Stimulated activated CD4-positive, alpha-beta T cell treated with anti-CD3 and anti-CD28 coated beads, Interleukin-2, amount 100 ng/mL, for 48 hours (primary cell): ENCODE measurements around the gene PIH1D1.
"Not testable (repeated sequence)": the region's sequence is repeated elsewhere in the genome, so short reads cannot be mapped to it uniquely, and the experiment has no call there.

Source experiments
- DNase-seq, 2 donors: peaks; one replicate each; pipeline ENCODE4 v3.0.0-alpha.2; 2020

The PIH1D1 gene

GRCh38 chr19:49453013-49453756 lies 1.6 kb upstream of the PIH1D1 start, which contains the start of gene ALDH16A1:
ALDH16A1 (plus strand) TSS chr19:49453225; CDS start chr19:49453332, 107 bp downstream.
- peak; percentile 94 to 97 for DNase-seq

DNA sequence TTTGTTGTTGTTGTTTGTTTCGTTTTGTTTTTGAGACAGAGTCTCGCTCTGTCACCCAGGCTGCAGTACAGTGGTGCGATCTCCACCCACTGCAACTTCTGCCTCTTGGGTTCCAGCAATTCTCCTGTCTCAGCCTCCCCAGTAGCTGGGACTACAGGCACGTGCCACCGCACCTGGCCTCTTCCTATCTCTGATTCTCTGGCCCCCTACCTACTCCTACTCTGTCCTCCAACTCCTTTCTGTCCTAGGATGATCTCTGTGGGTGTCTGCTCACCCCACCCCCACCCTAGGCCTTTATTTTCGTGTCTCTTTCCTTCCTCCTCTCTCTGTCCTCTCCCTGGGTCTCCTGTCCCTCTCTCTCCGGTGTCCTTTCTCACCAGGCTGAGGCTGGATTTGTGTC lies 1.2 kb downstream of the PIH1D1 start:
- no peak for DNase-seq

DNA sequence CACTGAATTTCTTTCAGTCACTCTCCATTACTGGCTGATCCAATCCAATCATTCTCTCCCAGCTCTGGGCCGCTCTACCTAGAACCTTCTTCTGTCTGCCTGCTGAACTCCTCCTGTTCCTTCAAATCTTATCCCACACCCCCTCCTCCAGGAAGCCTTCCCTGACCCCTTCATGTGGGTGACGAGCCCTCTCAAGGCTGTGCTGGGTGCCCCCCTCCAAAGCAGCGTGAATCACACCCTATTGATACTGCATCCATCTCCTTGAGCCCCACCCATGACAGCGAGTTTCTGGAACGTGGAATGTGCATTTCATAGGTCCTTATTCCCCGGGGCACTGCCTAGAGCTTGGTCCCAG lies 3.2 kb downstream of the PIH1D1 start:
- no peak for DNase-seq

DNA sequence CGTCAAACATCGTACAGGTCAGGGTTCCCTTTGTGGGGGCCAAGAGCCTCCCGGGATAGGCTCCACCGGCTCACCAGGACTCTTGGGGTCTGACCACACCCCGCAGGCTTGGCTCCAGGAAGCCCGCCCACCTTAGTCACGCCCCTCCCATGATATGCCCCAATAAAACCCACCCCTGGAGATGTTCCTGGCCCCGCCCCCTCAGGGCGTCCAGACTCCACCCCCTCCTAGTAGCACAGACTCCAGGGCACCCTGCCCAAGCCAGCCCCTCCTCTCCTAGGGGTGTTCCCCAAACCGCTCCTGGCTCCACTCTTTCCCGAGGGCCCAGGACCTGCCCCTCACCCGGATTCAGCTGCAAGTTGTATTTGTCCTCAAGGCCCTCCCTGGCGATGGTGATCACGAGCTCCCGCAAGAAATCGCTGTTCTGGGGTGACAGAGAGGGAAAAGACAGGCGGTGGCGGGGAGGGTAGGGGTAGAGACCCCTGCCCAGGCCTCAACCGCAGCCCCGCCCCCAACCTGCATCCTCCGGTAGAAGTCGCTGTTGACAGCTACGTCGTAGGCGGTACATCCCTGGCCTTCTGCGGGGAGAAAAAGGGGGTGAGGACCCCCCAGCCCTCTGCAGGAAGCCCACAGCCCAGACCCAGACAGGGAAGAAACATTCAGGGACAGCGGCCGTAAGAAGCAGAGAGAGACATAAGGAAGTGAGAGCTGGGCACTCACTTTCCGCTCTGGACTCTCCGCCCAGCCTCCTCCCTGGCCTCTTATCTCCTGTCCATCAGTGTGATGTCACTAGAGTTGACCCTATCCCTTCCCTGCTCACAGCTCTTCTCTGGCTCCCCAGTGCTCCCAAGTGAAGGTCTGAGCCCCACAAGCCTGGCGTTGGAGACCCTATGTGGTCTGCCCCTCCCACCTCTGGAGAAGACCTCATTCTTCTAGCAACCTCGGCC lies 3.9 kb downstream of the PIH1D1 start:
- DNase-seq: no peak

- DNase-seq: no peak
Observed at GRCh38 chr19:49445997-49446396, 5.6 kb downstream of the PIH1D1 start.

GRCh38 chr19:49444100-49444700 lies 7.4 kb downstream of the PIH1D1 start:
- not testable (repeated sequence) for DNase-seq

DNA sequence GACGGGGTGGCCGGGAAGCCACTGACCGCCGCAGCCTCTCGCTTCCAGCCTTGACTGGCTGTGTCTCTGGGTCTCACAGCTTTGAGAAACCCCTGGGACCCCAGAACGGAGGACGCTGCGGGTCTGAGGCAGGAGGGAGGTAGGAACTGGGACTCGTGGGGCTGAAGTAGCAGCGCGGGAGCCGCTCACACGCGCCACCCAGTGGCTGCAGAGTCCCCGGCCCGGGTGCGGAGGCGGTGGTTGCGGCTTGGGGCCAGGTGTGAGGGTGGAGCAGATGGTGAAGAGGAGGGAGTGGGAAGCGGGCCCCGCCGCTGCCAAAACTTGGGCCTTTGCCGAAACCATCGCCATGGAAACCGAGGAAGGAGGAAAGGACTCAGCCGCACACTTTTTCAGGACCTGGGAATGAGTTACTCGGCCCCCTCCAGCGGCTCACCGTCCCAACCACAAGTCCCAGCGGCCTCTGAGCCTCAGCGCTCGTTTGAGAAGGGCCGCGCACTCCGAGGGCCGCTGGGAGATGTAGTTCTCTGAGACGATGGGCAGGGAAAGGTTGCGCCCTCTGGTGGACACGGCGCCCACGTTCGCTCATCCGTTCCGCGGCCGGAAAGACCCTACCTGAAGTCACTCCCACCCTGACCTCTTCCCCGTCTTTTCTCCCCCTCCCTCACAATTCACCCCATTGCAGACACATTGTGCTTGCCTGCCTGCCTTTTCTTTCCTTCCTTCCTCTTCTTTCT lies 8.1 kb downstream of the PIH1D1 start:
- peak; percentile 92 to 94 for DNase-seq

DNA sequence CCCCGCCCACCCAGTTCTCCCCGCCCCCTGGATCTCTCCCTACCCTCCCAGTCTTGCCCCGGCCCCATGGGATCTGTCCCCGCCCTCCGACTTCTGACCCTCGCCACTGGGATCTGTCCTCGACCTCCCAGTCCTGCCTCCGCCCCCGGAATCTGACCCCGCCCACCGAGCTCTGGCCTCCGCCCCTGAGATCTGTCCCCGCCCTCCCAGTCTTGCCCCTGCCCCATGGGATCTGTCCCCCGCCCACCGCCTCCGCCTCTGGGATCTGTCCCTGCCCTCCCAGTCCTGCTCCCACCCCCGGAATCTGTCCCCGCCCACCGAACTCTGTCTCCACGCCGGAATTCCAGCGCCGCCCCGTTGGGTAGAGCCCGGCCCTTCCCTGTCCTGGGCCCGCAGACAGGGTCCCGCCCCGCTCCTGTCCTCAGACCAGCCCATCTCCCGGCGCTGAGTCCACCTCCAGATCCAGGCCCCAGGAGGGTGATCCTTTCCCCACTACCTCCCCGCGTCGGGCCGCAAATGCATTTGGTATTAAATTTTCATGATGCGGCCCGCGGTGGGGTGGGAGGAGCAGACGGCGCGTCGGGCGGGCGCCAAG lies 8.7 kb downstream of the PIH1D1 start:
- peak; percentile 61 to 64 for DNase-seq

GRCh38 chr19:49442354-49442753 lies 9.3 kb downstream of the PIH1D1 start:
- DNase-seq: no peak

- no peak for DNase-seq
Observed at GRCh38 chr19:49441960-49442350, 9.7 kb downstream of the PIH1D1 start.

DNA sequence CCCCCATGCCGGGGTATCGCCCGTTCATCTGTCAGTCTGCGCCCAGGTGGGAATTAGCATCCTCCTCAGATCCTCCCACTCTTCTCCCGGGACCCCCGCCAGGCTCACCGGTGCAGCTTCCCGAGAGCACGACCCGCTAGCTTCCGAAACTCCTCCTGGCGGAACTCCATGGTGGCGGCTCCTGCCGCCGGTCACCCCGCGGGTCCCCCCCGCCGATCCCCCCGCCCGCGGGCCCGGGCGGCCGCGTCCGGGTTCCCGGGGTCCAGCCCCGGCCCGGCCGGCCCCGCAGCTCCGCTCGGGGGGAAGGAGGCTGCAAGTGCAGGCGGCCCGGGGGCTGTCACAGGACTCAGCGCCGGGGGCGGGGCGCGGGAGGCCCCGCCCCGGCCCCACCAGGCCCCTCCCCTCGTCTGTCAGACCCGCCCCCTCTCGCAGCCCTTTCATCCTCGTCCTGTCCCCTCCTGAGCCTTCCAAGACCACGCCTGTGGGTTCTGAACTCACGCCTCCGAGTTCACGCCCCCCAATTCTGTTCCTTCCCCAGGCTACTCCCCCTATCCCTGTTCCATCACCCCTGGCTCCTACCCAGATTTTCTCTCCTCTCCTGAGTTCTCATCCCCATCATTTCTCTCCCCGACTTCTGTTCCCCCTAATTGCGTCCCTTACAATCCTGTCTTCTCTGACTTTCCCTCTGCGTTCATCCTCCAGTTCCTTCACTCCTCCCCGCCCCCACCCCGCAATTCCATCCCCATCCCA lies 10.2 kb downstream of the PIH1D1 start, which contains the start of gene SLC17A7:
Gene SLC17A7 (minus strand): TSS at position 318 of the 750 bp plus-strand sequence. CDS start 148 bp downstream, at position 170.
- peak in 1 of 2 donors; percentile 50 for DNase-seq

- no peak for DNase-seq
Observed at GRCh38 chr19:49440439-49441209, 11.0 kb downstream of the PIH1D1 start.

- no peak for DNase-seq
Observed at GRCh38 chr19:49439836-49440235, 11.8 kb downstream of the PIH1D1 start.

DNA sequence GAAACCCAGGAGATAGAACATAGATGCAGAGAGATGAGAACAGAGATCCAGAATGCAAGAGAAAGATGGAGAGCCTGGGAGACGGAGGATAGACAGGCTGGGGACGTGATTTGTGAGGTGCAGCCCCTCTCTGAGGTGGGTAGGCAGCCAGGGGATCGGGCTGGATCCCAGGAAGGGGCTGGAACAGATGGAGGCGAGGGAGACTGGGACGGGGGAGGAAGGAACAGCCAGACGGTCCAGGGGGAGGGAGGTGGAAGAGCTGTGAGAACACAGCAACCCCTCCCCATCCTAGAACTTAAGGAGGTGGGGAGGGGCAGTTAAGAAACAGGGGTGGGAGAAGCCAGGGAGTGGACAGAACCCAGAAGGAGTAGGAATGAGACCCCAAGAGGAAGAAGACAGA lies 13.4 kb downstream of the PIH1D1 start:
- no peak for DNase-seq

DNA sequence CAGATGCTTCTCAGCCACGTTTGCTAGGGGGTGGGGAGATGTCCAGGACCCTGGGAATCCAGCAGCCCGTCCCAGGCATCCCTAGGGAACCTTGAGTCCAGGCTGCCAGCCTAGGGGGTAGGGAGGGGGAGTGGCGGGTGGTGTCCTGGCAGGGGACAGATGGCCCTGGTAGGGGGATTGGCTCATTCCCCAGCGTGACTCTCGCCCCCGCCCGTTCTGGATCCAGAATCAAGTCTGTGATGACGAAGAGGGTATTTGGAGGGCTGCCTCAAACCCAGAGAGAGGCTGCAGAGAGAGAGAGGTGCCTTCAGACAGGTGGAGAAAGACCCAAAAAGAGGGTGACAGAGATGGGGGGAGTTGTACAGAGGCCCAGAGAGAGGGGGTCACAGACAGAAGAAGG lies 14.4 kb downstream of the PIH1D1 start:
- DNase-seq: no peak

GRCh38 chr19:49436381-49437017 lies 15.1 kb downstream of the PIH1D1 start:
- peak in 1 of 2 donors; percentile 65 for DNase-seq

- DNase-seq: no peak
Observed at GRCh38 chr19:49435670-49436069, 15.9 kb downstream of the PIH1D1 start.

DNA sequence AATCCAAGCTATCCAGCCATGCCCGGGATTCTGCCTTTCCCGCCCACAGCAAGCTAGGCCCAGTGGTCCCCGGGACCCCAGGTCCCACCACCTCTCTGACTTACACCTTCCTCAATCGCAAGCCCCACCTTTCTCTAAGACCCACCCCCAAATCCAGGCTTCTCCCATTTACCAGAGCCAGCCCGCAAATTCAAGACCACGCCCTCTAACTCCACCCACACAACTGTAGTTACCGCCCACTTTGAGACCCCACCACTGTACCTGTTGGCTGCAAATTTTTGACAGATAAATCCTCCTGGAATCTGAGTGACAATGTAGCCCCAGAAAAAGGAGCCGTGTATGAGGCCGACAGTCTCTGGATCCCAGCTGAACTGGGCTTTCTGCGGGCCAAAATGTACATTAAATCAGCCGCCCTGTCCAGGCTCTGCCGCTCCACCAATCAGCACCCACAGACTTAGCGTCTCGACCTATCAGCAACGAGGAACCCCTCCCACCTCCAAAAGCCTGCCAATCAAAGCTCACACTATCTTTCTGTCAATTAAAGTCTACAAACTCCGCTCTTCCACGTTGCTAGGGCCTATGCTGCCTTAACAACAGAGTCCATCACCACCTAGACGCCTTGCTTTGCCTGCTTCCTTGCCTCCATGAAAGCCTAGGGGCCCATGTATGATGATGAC lies 16.6 kb downstream of the PIH1D1 start:
- DNase-seq: no peak

- no peak for DNase-seq
Observed at GRCh38 chr19:49433240-49433901, 18.2 kb downstream of the PIH1D1 start.
